Effector memory CD4-positive, alpha-beta T cell (primary cell): ENCODE data around the gene DIP2B.

ENCODE experiments used
- DNase-seq, 3 donors: peaks; one replicate each; pipeline ENCODE4 v3.0.0-alpha.2; 2020
- H3K27ac ChIP-seq: 2 replicates; pipeline ENCODE4 v1.7.0; 2013; ENCODE audit warnings: mild to moderate bottlenecking, low read length, moderate library complexity; ENCODE audit not compliant: insufficient read depth, poor library complexity, severe bottlenecking
- H3K27me3 ChIP-seq: replicated peaks from 2 replicates; pipeline ENCODE4 v1.7.0; 2013; ENCODE audit warnings: mild to moderate bottlenecking, low read length; ENCODE audit not compliant: insufficient read depth, control insufficient read depth, poor library complexity, severe bottlenecking
- H3K36me3 ChIP-seq: 2 replicates; pipeline ENCODE4 v1.7.0; 2013; ENCODE audit warnings: mild to moderate bottlenecking, low read length, moderate library complexity; ENCODE audit not compliant: control insufficient read depth, insufficient read depth
- H3K4me1 ChIP-seq: 2 replicates; pipeline ENCODE4 v1.7.0; 2013; ENCODE audit warnings: low read length, mild to moderate bottlenecking; ENCODE audit not compliant: control insufficient read depth, insufficient read depth, poor library complexity, severe bottlenecking
- H3K4me3 ChIP-seq: 2 replicates; pipeline ENCODE4 v1.7.0; 2013; ENCODE audit warnings: low read length, low read depth, mild to moderate bottlenecking; ENCODE audit not compliant: insufficient read depth, poor library complexity, severe bottlenecking
- H3K9me3 ChIP-seq: 2 replicates; pipeline ENCODE4 v1.7.0; 2013; ENCODE audit warnings: mild to moderate bottlenecking, low read length, moderate library complexity; ENCODE audit not compliant: control insufficient read depth

The DIP2B gene

DNA sequence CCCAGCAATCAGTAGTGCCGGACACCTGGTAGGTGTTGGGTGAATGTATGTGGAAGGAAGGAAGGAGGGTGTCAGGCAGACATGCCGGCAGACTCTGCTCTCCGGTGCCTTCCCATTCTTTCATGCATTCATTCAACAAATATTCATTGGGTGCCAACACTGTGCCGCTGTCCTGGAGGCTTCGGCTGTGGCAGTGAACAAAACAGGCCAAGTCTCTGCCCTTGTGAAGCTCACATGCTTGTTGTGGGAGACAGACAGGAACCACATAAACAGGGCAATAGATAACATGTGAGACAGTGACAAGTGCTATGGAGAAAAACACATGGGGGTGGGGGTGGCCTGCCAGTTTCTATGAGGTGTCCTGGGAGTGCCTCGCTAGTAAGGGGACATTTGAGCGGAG, 202.6 kb downstream of the DIP2B start:
- Histone ChIP-seq H3K27me3 (no peaks in the 10 kb centered on the region), H3K9me3 (no peaks in the 10 kb centered on the region), H3K4me3 (no peak overlapping the region), H3K36me3 (peaks cover 57% of the 10 kb centered on the region), H3K27ac (no peak overlapping the region), H3K4me1 (no peaks in the 10 kb centered on the region)
- no peak for DNase-seq

DNA sequence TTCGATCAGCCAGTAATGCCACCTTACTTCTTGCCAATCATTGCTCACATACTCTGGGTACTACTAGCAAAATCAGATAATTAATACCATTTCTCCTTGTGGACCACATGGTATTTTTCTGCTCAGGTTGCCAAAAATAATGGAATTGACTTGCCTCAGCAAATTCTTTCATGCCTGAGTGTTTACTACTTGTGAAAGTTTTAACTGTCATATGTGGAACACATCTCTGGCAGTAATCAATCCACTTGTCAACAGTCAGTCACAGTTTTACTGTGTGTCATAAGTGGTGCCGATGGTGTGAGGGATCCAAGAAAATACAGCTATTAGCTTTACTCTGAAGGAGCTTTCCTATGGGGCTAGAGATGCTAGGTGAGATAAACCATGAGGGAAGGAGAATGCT, 203.8 kb downstream of the DIP2B start:
- H3K27me3 ChIP-seq: no peaks in the 10 kb centered on the region
- no peaks in the 10 kb centered on the region for H3K4me1 ChIP-seq
- DNase-seq: no peak
- no peak overlapping the region for H3K4me3 ChIP-seq
- H3K27ac ChIP-seq: no peak overlapping the region
- peaks cover 52% of the 10 kb centered on the region for H3K36me3 ChIP-seq
- H3K9me3 ChIP-seq: no peaks in the 10 kb centered on the region

DNA sequence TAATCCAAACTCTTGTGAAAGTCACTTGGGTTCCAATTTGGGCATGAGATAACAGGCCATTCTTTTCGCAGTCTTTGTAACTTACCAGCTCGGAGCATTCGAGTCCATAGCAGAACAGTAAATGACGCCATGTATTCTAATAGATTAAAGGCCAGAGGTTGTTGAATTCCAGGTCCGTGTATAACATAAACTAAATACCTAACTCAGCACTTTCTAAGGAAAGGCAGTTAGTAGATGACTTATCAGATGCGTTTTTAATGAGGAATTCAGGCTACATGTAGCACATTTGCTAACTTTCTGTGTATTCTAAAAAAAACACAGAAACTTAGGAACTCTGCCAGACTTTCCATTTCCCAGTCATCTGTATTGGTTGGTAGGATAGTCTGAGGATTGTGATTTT, 206.3 kb downstream of the DIP2B start:
- Histone ChIP-seq H3K4me3 (no peak overlapping the region), H3K9me3 (no peaks in the 10 kb centered on the region), H3K36me3 (peaks cover 50% of the 10 kb centered on the region), H3K4me1 (no peaks in the 10 kb centered on the region), H3K27me3 (no peaks in the 10 kb centered on the region), H3K27ac (no peak overlapping the region)
- DNase-seq: no peak

DNA sequence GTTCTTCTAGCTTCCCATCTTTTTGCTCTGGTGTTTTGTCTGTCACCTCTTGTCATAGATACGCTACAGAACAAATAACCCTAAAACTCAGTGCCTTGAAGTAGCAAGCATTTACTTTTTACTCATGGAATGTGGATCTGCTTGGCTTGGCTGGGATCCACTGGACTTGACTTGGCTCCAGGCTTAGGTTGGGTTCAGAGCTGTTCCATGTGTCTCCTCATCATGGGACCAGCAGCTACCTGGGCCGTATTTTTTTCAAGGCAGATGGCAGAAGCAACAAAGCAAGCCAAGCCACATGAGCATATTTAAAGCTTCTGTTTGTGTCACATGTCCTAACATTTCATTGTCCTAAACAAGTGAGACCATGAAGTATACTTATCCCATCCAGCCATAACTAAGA, 210.4 kb downstream of the DIP2B start:
- Histone ChIP-seq H3K9me3 (no peaks in the 10 kb centered on the region), H3K4me3 (no peak overlapping the region), H3K27ac (no peak overlapping the region), H3K4me1 (no peaks in the 10 kb centered on the region), H3K36me3 (peaks cover 32% of the 10 kb centered on the region), H3K27me3 (no peaks in the 10 kb centered on the region)
- no peak for DNase-seq

DNA sequence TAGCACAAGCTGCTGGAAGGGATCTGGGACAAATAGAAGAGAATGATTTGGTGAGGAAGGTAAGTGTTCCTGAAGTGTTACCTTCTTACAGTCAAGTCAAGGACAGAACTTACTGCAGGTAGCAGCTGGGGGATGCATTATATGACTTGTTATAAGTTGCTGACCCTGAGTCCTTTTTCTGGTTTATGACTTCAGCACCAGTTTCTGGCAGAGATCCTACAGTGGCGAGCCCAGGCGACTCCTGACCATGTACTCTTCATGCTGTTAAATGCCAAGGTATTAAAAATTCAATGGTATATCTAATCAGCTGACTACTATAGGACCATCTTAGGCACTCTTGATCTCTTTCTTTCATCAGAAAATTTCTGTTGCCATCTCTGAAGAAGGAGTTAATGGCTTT, 214.0 kb downstream of the DIP2B start:
- Histone ChIP-seq H3K27ac (no peak overlapping the region), H3K9me3 (no peaks in the 10 kb centered on the region), H3K4me3 (no peak overlapping the region), H3K36me3 (peaks cover 61% of the 10 kb centered on the region), H3K4me1 (no peaks in the 10 kb centered on the region), H3K27me3 (no peaks in the 10 kb centered on the region)
- DNase-seq: no peak

DNA sequence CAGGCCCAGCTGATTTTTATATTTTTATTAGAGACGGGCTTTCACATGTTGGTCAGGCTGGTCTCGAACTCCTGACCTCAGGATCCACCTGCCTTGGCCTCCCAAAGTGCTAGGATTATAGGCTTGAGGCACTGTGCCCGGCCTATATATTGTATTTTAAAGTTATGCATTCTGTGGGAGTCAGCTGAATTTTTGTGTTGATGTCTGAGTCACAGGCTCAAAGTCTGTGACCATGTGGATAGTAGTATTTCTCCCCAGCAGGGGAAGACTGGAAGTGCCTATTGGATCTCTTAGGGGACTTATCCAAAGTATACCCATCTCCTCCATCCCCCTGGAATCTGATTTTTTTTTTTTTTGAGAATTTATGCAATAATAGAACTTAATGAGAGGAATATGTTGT, 215.3 kb downstream of the DIP2B start:
- Histone ChIP-seq H3K27me3 (no peaks in the 10 kb centered on the region), H3K9me3 (no peaks in the 10 kb centered on the region), H3K4me3 (no peak overlapping the region), H3K36me3 (peaks cover 67% of the 10 kb centered on the region), H3K27ac (no peak overlapping the region), H3K4me1 (no peaks in the 10 kb centered on the region)
- DNase-seq: no peak

DNA sequence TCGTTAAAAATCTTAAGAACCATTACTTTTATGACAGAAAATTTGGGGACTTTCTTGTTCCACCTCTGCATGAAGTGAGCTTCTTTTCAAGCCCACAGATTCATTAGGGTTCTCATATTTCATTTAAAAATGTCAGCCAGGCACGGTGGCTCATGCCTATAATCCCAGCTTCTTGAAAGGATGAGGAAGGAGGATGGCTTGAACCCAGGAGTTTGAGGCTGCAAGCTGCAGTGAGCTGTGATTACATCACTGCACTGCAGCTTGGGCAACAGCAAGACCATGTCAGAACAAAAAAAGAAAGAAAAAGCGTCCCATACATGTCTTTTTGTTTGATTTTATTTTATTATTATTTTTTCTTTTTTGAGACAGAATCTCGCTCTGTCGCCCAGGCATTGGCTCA, 215.7 kb downstream of the DIP2B start:
- Histone ChIP-seq H3K27ac (no peak overlapping the region), H3K4me3 (no peak overlapping the region), H3K9me3 (no peaks in the 10 kb centered on the region), H3K4me1 (no peaks in the 10 kb centered on the region), H3K36me3 (peaks cover 67% of the 10 kb centered on the region), H3K27me3 (no peaks in the 10 kb centered on the region)
- no peak for DNase-seq

DNA sequence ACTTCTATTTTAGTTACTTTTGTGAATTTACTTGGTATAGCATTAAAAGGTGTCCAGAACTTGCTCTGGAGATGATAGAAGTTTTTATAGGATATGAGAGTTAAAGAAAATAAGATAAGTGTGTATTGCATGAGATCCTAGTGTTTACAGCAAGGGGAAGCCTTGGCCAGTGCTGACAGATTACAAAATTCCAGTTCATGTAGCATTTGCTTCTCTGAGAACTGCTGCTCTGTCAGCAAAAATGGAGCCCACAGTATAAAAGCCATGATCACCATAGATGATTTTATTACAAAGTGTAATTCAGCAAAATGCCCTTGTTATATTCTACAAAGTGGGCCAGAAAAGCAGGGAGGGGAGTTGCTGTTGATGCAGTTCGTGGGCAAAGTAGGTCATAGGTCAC, 219.1 kb downstream of the DIP2B start:
- peaks cover 84% of the 10 kb centered on the region for H3K36me3 ChIP-seq
- H3K27me3 ChIP-seq: no peaks in the 10 kb centered on the region
- no peaks in the 10 kb centered on the region for H3K9me3 ChIP-seq
- no peak overlapping the region for H3K27ac ChIP-seq
- no peak for DNase-seq
- H3K4me1 ChIP-seq: no peaks in the 10 kb centered on the region
- no peak overlapping the region for H3K4me3 ChIP-seq

DNA sequence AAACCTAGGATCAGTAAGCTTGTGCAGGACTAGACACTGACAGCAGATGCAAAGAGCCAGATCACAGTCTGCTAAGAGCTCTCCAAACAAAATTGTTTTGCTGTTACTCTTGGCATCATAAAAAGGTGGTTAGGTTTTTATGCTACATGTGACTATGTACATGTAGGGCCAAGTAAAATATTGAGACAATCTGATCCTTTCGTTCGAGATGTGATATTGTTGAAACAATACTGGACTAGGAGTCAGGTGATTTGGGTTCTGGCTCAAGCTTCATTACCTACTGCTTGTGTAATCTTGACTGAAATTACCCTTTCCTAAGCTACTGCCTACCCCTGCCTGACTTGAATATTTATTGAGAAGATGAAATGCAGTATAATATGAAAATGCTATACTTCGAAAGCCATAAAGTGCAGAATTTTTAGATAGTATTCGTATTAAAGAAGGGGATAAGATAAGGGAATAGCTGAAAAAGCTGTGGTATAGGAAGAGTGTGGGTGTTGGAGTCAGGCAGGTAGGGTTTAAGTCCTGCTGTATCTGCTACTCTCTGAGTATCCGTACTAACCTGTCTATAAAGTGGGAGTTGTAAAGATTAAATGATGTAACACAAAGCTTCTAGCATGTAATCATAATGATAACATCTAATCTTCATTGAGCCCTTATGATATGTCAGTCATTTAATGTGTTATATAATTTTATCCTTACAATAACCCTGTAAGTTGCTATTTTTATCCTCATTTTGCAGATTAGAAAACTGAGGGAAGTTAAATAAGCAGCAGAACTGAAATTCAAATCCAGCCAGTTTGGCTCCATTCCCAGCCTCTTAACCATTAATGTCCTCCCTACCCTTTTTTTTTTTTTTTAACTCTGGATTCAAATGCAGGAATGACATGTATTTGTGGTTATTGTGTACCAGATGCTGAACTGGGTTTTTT, 220.5 kb downstream of the DIP2B start:
- no peaks in the 10 kb centered on the region for H3K9me3 ChIP-seq
- no peak overlapping the region for H3K4me3 ChIP-seq
- DNase-seq: no peak
- H3K27ac ChIP-seq: no peak overlapping the region
- H3K27me3 ChIP-seq: no peaks in the 10 kb centered on the region
- no peaks in the 10 kb centered on the region for H3K4me1 ChIP-seq
- H3K36me3 ChIP-seq: peaks cover 91% of the 10 kb centered on the region

DNA sequence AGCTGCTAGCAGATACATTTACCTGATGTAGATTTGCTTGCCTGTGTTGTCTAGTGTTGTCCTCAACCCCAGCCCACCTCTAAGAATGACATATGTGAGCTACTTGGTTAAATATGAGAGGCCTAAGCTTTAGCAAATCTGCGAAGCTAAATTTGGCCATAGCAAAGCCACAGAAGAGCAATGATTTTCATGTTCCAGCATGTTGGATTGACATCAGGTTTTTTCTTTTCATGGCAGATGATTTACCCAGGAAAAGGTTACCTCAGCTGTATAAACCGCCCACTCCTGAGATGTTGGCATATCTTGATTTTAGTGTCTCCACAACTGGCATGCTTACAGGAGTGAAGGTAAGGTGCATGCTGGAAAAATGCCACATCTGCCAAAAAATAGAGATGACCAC, 222.7 kb downstream of the DIP2B start:
- Histone ChIP-seq H3K4me3 (no peak overlapping the region), H3K4me1 (no peaks in the 10 kb centered on the region), H3K27me3 (no peaks in the 10 kb centered on the region), H3K36me3 (peaks cover 94% of the 10 kb centered on the region), H3K9me3 (no peaks in the 10 kb centered on the region), H3K27ac (no peak overlapping the region)
- no peak for DNase-seq
